Fibroblast of villous mesenchyme (primary cell): ENCODE results near the gene RASA2. TPM values are rescaled to one million over a fixed set of nuclear protein-coding genes. Genes with fewer than 3 reads are reported as not detected.

Source experiments
- DNase-seq: peaks from one replicate; pipeline ENCODE4 v3.0.0-alpha.2; 2010; ENCODE audit warnings: low read depth
- H3K4me3 ChIP-seq: 2 replicates; pipeline ENCODE4 v1.5.1; 2011; ENCODE audit warnings: low read depth, mild to moderate bottlenecking, low read length
- CTCF ChIP-seq: IDR thresholded peaks from 2 replicates; pipeline ENCODE4 v1.5.1; 2012; ENCODE audit warnings: low read depth, mild to moderate bottlenecking, low read length; ENCODE audit not compliant: insufficient read depth
- total RNA-seq: library from RNA; depleted of rRNA; stranded (reverse); fragments of >200 nt; gene quantifications from 2 replicates; pipeline ENCODE4 v1.2.3, GENCODE V29; 2012

RASA2 gene
- total RNA-seq, 1 donor, result 18.1 TPM

DNA sequence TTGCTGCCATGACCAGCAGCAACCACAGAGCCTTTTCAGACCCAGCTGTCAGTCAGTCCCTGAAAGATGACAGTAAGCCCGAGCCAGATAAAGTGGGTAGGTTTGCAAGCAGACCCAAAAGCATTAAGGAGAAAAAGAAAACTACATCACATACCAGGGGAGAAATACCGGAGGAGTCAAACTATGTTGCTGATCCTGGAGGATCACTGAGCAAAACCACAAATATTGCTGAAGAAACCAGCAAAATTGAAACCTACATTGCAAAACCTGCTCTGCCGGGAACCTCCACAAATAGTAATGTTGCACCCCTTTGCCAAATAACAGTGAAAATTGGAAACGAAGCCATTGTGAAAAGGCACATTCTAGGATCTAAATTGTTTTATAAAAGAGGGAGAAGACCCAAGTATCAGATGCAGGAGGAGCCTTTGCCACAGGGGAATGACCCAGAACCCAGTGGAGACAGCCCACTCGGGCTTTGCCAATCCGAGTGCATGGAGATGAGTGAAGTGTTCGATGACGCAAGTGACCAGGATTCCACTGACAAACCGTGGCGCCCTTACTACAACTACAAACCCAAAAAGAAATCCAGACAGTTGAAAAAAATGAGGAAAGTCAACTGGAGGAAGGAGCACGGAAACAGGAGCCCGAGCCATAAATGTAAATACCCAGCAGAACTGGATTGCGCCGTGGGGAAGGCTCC is 42.1 kb upstream of the RASA2 start:
- no peak for TF ChIP-seq CTCF
- no peak overlapping the region for H3K4me3 ChIP-seq
- DNase-seq, result peak; percentile 72

DNA sequence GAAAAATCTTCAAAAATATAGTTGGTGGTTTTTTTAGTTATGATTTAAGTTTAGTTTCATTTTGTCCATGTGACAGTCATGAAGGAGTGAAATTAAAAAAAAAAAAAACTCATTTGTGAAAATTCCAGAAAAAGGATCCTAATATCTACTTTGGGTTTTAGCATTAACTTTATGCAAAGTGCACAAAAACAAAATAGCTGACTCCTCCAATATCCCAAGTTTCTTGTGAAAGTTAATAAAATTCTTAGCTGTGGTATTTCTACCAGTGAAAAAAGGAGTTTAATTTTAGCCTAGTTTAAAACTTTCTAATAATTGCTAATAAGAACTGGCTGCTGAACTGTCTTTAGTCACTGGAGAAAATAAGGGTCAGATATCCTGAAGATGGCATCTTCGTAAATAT is 40.8 kb upstream of the RASA2 start:
- no peak overlapping the region for H3K4me3 ChIP-seq
- DNase-seq, result no peak
- no peak for TF ChIP-seq CTCF

GRCh38 chr3:141446737-141447136 is 40.1 kb upstream of the RASA2 start:
- TF ChIP-seq CTCF, result no peak
- no peak overlapping the region for H3K4me3 ChIP-seq
- no peak for DNase-seq

DNA sequence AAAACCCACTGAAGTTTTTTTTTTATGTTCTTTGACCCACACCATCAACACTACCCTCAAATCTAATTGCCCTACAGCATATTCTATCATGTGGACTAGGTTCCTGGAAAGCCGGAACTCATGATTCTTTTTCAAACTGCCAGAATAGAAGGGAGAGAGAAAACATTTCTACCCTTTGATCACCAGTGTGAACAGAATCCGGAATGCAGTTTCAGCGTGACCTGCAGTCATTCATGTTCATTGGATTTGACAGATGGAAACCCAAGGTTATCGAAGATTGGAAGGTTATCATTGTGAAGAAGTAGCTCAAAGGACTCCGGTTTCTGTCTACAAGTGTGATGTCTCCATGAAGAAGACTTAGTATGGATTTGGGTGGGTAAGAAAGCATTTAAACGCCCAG is 39.4 kb upstream of the RASA2 start:
- TF ChIP-seq CTCF, result no peak
- no peak overlapping the region for H3K4me3 ChIP-seq
- no peak for DNase-seq

DNA sequence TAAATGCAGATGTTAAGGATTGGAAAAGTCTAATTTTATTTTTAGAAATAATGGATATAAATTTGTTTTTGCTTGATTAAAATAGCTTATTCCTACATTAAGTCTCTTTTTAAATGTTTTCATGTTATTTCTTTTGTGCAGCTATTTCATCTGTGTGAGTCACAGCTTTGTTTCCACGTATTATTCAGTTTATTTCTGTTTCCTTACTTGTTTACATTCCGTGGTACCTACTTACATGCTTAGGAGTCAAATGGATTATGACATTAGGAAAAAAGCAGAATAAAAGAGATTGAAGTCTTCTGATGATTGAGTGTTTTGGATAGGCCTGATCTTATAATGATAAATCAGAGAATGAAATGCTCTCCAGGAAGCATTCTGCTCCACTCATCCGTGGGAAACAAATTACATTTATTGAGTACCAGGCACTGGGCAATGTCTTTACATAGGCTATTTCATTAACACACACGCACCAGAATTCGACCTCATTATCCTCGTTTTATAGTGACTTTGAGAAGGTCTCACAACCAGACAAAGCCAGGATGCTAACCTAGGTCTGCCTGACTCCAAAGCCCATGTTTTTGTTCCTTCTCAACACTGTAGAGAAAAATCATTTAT is 38.1 kb upstream of the RASA2 start:
- DNase-seq, result peak; percentile 79
- no peak overlapping the region for H3K4me3 ChIP-seq
- TF ChIP-seq CTCF, result no peak

GRCh38 chr3:141449424-141449823 is 37.4 kb upstream of the RASA2 start:
- H3K4me3 ChIP-seq, result no peak overlapping the region
- no peak for DNase-seq
- no peak for TF ChIP-seq CTCF
